Stimulated activated CD4-positive, alpha-beta T cell treated with anti-CD3 and anti-CD28 coated beads, Interleukin-4, amount 100 ng/mL, for 48 hours (primary cell): ENCODE measurements around the gene ALB.

Experiments used
- DNase-seq, 2 donors: peaks; one replicate each; pipeline ENCODE4 v3.0.0-alpha.2; 2020; ENCODE audit warnings: low read depth in 2 of 2

ALB gene

GRCh38 chr4:73450398-73451004 lies 46.4 kb downstream of the ALB start:
- no peak for DNase-seq

- DNase-seq = no peak
These were observed 47.3 kb downstream of the ALB start for GRCh38 chr4:73451404-73451803.

- DNase-seq = no peak
These were observed 48.1 kb downstream of the ALB start for GRCh38 chr4:73451981-73452747.

GRCh38 chr4:73452953-73453700 lies 49.0 kb downstream of the ALB start:
- no peak for DNase-seq

GRCh38 chr4:73453701-73454005 lies 49.6 kb downstream of the ALB start:
- DNase-seq = no peak

- DNase-seq = no peak
These were observed 50.8 kb downstream of the ALB start for GRCh38 chr4:73454920-73455319.

GRCh38 chr4:73456177-73457022 lies 52.3 kb downstream of the ALB start:
- no peak for DNase-seq

GRCh38 chr4:73458184-73459047 lies 54.3 kb downstream of the ALB start:
- DNase-seq = no peak

- no peak for DNase-seq
These were observed 54.9 kb downstream of the ALB start for GRCh38 chr4:73459048-73459421.

GRCh38 chr4:73460913-73461522 lies 56.9 kb downstream of the ALB start:
- DNase-seq = no peak

- no peak for DNase-seq
These were observed 64.1 kb downstream of the ALB start for GRCh38 chr4:73468170-73468569.

- no peak for DNase-seq
These were observed 66.6 kb downstream of the ALB start for GRCh38 chr4:73470728-73471127.
